Hypothalamus (tissue), 51 donors: ENCODE results near the gene ZNF618.
A peak's percentile ranks its signal among the peaks of the same experiment; 100 is the strongest.
"Not testable (repeated sequence)": the region's sequence is repeated elsewhere in the genome, so short reads cannot be mapped to it uniquely, and the experiment has no call there.

Experiments
- DNase-seq, 51 donors: peaks; one replicate each; lab custom pipeline; 2025; lab: John Stamatoyannopoulos, UW

Gene ZNF618

DNA sequence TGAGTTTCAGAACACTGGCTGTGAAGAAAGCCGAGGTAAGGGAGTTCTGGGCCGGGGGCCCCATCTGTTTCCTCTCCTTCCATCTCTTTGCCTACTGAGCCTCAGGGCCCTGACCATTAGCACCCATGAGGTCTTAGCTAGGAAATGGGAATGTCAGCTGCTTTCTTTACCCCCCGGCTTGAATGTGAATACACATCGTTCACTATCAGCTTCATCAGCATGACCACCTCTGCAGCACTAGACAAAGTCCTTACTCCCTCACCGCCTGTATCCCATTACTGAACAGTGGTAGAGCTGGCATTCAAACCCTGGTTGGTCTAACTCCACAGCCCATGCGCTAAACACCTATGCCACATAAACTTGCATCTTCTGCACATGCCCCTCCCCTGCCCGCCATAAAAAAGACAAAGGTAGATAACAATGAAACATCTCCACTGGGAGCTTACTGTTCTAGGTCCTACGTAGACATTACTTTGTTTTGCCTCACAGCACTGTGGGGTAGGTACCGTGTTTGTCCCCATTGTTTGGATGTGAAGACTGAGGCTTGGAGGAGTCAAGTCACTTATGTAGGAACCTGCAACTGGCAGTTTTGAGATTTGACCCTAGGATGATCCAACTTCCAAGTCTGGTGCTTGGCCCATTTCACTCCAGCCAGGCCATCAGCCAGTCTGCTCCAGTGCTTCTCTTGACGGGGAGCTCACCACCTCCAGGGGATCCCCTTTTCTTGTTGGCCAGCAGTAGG lies 108.7 kb downstream of the ZNF618 start:
- no peak for DNase-seq

DNA sequence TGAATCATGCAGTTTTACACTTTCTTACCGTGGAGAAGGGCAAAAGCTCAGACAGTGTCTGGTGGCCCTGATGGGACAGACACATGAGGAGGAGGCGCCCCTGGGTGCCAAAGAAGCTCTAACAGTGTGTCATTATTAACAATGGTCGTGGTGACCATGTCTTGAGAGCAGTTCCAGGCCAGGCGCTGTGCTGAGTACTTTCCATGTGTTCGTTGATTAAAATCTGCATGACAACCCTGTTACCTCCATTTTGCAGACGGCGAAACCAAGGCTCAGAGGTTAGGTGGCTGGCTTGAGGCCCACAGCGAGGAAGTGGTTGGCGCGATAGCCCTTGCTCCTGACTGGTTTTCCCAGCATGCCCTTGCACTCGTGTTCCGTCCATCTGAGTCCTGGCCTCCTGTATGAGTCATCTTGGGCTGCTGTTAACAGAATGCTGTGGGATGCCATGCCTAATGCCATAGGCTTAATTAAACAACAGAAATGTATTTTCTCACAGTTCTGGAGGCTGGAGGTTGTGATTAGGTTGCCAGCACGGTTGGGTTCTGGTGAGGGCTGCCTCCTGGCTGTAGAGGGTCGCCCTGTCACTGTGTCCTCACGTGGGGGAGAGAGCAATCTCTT lies 110.0 kb downstream of the ZNF618 start:
- no peak for DNase-seq

DNA sequence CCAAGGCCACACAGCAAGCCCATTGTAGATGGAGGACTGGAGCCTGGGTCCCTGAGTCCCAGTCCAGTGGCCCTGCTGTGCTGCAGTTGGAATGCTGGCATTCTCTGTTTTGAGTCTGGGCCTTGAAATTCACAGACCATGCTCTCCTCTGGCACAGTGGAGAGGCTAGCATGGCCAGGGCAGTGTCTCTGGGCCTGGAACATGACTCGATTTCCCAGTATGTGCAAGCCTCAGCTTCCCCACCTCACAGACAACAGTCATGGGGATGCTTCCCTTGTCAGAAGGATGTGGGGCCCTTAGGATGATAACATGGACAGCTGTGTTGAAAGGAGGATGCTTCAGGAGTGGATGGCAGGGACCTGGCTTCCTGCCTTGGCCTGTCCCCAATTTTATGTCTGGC lies 110.8 kb downstream of the ZNF618 start:
- no peak for DNase-seq

DNA sequence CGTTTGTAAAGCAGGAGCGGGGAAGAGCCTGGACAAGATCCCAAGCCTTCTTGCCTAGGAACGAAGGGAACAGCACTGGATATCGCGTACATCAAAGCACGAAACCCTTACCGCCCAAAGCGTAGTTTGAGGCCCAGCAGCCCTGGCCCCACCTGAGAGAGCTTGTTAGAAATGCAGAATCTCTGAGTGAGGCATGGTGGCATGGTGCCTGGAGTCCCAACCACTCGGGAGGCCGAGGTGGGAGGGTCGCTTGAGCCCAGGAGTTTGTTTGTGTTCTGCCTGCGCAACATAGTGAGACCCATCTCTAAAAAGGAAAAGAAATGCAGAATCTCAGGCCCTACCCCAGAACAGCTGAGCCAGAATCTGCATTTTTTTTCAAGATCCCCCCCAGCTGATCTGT lies 111.4 kb downstream of the ZNF618 start:
- DNase-seq, result no peak

DNA sequence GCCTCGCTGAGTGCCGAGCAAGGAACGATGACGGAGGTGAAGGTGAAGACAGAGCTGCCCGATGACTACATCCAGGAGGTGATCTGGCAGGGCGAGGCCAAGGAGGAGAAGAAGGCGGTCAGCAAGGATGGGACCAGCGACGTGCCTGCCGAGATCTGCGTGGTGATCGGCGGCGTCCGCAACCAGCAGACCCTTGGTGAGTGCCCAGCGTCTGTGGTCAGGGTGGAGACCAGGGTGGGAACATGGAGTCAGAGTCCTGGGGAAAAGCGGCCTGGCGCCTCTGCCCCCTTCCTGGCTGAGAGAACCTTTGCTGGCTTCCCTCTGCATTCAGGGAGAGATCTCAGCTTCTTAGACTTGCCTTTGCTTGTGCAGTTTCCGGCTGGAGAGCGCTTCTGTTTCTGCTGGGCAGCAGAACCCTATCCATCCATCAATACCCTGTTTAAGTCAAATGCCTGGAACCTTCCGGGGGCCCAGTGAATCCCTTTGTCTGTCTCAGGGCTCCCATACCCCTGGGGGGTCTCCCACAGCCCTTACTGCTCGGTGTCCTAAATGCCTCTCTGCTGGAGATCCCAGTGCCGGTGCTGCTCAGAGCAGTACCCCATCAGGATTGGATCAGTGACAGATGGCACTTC lies 112.4 kb downstream of the ZNF618 start:
- no peak for DNase-seq

DNA sequence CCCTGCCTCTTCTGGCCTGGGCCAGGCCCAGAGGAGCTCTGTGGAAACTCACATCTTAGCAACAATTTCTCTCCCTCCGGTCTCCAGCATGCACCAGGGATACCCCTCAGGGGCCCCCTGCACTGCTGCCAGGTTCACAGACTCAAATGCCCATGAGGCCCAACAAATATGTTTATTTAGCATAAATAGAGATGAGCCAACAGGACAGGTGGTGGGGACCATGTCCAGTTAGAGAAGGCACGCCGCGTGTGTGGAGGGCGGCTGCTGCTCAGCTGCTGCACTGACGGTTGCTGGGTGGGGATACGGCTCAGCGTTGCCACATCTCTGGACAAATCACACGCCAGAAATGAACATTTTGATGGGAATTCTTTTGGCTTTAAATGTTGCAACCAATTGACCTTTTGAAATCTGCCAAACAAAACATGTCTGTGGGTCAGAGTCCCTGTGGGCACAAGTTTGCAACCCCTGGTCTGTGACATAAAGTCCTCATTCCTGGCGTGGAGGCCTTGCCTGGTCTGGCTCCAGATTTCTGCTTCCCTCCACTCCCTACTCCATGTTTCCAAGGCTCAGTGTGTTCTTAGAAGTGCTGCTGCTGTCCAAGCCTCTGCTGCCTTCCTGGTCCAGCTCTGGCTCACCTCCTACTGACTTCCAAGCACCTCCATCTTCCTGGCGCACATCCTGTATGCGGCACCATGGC lies 113.1 kb downstream of the ZNF618 start:
- DNase-seq, result peak in 1 of 51 donors; percentile 10

DNA sequence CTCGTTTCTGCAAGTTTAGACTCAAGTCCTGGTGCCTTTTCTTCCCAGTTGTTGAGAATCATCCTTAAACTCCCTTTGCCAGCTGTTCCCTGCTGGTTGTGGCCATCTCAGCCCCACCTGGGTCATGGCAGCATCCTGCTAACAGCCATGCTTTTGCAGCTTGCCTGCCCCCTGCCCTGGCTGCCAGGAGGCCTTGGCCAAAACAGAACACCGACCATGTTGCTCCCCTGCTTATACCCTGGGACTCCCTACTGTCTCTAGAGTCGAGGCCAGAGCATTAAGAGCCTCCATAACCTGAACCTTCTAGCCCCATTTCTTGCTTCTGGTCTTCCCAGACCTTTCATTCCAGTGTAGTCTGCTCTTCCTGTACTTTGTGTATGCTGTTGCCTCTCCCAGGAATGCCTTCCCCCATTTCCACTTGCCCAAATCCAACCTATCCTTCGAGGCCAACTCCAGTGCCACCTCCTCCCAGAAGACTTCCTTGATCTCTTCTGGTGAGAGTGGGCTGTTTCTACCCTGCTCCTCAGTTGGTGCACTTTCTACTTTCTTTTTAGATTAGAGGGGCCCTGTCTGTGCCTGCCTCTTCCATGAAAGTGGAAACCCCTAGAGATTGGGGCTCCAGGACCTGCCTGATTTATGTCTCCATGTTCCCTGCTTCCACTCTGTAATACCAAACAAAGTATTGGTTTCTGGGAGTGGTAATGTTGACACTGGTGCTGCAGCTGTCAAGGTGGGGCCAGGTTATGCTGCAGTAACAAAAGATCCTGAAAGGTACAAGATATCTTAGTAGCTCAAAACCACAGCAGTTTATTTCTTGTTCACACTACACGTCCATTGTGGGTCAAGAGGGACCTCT lies 113.8 kb downstream of the ZNF618 start:
- DNase-seq, result no peak

DNA sequence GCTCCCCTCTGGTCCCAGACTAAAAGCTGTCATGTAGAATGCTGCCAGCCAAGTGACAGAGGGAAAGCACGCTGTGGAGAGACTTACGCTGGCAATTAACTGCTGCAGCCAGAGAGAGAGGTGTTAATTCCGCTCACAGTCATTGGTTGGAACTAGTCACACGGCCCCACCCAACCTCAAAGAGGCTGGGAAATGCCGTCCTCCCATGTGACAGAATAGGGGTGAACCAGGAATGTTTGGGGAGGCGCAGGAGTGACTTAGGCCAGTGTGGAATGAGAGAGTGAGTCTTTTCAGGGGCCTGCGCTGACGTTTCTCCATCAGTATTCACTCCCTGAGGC lies 114.4 kb downstream of the ZNF618 start:
- DNase-seq, result no peak

DNA sequence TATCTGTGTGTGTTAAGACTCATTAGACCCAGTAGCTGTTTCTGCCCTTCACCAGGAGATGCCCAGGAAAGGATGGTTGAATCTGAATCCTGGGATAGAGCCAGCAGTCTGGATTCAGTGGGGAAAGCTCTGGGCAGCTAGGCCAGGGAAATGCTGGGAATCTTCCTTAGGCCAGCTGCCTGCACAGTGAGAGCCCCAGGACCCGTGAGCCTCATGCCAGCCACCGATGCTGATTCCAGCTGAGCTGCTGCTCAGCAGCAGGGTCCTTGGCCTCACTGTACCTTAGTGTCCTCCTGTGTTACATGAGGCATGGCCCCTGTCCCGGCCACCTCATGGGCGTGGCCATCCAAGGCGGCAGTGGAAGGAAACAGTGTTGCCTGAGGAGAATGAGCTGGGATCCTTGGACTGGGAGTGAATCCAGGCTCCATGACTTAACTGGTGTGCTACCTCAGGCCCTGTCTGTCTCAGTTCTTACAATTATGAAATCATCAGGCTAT lies 114.9 kb downstream of the ZNF618 start:
- DNase-seq, result no peak

DNA sequence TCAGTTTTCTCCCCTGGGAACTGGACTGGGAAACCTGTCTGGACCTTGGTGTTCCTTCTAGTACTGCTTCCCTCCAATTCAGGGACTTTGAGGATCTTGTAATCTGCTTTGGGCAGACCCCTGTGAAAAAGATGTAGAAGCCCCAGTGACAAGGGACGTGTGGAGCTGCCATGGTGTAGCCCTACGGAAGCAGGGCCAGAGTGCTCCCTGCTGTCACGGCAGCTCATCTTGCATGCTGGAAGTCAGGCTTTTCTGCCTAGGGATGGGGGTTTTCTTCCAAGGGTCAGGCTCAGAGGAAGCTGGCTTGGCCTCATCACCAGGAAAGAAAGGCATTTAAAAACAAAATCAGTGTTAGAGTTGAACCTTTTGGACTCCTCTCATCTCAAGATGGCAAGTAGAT lies 115.6 kb downstream of the ZNF618 start:
- DNase-seq, result no peak

DNA sequence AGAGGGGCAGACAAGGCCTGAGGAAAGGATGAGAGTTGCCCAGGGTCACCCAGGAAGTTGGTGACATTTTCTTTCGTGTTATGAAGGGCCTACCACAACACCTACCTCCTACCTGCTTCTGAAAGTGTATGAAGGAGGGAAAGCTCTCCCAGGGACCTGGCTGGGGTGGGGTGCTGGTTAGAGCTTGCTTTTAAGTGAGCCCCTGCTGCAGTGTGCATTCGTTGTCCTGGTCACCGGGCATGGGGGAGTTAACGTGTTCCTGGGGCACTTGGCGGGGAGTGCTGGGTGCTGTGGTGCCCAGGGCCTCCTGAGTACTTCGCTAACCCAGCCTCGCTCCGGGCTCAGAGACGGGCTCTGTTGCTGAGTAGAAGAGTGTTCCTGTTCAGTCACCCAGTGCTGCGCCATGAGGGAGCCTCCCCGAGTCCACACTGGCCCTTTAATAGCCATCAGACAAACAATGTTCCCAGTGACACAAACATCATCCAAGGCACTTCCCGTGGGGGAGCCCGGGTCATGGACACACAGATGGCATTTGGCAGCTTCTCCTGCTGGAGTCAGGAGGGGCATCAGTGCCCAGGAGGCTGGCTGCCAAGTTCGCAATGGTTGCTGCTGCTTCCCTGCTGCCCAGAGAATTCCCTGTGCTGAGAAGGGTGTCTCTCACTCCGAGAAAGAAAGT lies 116.3 kb downstream of the ZNF618 start:
- peak in 50 of 51 donors; percentile 16 to 95 (median 80) for DNase-seq

DNA sequence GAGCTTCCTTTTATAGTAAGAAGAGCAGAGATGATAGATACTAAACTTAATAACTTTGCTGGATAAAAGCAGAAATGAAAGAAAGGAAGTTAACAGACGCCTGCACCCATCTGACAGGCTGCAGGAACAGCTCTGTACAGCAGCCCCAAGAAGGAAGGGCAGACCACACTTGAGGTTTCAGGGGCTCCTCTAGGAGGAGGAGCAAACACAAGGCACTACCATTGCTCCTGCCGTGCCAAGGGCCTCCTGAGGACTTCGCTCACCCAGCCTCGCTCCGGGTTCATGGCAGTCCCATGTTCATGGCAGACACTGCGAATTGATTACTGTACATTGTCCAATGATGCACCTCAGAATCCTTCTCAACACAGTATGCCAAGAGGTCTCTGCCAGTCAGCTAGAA lies 116.9 kb downstream of the ZNF618 start:
- DNase-seq, result peak in 3 of 51 donors; percentile 46 to 51 (median 51)

DNA sequence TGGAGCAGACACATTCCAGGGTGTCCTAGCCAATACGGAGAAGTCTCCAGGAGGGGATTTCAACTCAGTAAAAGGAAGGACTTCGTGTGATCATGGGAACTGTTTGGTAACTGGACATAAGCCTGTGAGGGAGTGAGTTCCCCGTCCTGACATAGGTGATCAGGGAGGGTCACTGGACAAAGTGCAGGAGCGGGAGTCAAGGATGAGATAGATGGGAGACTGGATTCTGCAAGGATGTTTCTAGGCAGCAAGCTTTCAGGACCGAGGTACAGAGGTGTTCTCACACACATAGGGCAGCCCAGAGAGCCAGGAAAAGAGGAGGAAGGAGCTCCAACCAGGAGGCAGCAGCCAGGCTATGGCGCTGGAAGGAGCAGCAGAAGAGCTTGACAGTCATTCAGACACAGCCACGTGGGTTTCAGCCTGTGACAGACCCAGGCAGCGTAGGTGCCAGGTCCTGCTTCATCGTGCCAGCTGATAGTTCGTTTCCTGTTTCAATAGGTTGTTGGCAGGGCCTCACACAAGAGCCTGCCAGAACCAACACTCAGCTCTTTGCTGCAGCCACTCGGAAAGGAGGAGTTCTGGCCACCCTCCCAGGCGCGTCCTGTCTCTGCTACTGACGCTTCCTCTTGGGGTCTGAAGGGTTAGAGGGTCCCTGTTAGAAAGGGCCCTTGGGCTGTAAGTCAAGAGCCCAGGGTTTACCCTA lies 117.9 kb downstream of the ZNF618 start:
- peak in 44 of 51 donors; percentile 15 to 83 (median 58) for DNase-seq

DNA sequence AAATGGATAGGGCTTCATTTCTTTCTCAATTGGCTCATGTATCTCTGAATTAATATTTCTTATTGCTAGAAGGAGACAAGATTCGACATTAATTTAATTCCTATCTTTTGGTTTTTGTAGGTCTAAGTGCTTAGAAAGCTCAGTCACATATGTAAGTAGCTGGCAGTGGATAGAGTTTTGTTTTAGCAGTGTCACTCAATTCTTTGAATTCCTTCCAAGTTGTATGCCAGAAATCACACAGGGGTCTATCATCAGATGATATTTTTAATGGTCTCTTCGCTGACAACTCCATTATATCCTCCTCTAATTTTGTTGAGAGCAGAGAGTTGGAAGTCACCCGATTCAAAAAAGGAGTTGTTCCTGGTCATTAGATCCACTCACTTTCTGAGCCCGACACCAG lies 119.3 kb downstream of the ZNF618 start:
- DNase-seq, result no peak

DNA sequence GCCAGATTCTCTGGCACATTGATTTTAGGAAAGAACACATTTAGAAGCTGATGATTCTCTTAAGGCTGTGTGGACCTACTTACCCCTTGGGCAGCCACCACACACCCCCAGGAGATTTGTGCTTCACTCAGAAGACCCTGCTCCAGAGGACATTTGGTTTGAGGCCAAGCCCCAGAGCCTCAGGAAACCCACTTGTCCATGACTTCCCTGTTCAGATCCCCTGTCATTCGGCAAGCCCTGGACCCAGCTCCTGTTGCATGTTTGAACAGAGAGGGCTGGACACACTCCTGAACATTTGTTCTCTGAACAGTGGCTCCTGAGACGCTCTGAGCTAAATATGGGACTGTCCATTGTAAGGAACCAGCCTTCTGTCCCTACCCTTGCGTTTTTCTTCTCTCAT lies 119.9 kb downstream of the ZNF618 start:
- DNase-seq, result no peak

DNA sequence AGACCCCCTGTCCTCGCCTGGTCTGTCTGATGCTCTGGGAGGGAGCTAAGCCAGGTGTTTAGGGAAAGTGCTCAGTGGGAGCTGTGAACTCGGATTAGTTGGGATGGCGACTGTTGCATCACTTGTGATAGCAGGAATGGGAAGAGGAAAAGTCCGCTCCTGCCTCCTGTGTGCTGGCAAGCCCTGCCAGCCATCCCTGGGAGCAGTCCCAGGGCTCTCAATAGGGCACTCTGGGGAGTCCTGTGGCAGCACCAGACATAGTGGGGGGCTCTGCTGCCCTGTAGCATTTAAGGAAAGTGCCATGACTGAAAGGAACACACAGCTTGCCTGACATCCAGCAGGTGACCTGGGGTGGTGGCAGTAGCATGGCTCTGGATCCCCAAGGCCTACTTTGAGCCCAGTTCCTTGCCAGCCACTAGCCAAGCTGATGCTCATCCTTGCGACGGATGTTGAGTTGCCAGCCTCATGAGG lies 120.5 kb downstream of the ZNF618 start:
- DNase-seq, result no peak

DNA sequence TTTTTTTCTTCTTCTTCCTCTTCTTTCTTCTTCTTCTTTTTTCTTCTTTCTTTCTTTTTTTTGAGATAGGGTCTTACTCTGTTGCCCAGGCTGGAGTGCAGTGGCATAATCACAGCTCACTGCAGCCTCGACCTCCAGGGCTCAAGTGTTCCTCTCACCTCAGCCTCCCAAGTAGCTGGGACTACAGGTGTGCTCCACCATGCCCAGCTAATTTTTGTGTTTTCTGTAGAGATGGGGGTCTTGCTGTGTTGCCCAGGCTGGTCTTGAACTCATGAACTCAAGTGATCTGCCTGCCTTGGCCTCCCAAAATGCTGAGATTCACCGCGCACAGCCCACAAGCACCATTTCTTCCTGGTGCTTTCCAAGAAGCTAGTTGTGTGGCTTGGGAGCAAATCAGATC lies 121.0 kb downstream of the ZNF618 start:
- DNase-seq, result not testable (repeated sequence)

DNA sequence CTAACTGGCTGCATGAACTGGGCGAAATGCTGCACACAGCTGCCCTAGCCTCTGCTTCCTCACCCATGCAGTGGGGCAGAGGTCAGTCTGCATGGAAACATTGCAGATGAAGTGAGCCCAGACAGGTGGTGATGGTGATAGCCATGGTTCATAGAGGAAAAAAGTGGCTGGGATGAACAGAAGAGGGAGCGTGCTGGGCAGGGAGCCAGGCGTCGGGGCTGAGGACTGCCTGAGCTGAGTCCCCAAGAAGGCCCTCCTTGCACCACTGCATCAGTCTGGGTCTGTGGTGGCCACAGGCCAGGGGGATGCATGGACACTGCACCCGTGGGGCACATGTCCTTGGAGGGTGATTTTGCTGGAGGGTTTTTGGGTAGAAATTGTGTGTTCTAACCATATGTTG lies 121.5 kb downstream of the ZNF618 start:
- DNase-seq, result no peak

DNA sequence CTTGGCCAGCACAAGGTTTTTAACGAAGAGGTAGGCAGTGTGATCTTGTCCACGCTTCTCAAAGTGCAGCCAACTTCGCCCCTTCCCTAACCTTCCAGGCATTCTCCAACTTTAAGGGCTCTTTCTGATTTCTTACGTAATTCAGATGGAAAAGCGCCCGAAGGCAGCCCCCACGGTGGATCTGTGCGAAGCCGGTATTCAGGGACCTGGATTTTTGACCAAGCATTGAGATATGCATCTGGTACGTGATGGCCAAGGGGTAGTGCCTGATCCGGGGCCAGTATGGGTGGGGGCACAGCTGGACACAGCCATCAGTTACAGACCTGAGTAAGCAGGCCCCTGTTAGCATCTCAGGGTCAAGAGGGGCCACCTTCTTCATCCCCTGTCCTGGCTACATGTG lies 122.0 kb downstream of the ZNF618 start:
- no peak for DNase-seq
